Small intestine (tissue), 7 donors: Measurements from ENCODE around the gene AFG1L. TPM values are rescaled to one million over a fixed set of nuclear protein-coding genes. Genes with fewer than 3 reads are reported as not detected.
"Not testable (repeated sequence)": the region's sequence is repeated elsewhere in the genome, so short reads cannot be mapped to it uniquely, and the experiment has no call there.

ENCODE experiments used
- DNase-seq, 2 donors: peaks; one replicate each; pipeline versions ENCODE4 v3.0.0 to v3.0.0-alpha.2; 2013
- FAIRE-seq: peaks from 2 replicates; lab custom pipeline; 2012; peaks lifted over from hg19 to GRCh38; lab: Jason Lieb, UNC
- H3K27ac ChIP-seq, 3 donors: one replicate each; pipeline ENCODE4 v1.5.1; 2013; ENCODE audit warnings: low read length in 2 of 3, mild to moderate bottlenecking in 2 of 3, control low read depth in 1 of 3, inconsistent platforms in 1 of 3, low read depth in 1 of 3, moderate library complexity in 1 of 3
- H3K27me3 ChIP-seq, 3 donors: one replicate each; pipeline ENCODE4 v1.6.1; 2013; ENCODE audit warnings: low read length in 3 of 3, inconsistent platforms in 1 of 3; ENCODE audit not compliant: control insufficient read depth in 3 of 3, insufficient read depth in 3 of 3
- H3K36me3 ChIP-seq, 3 donors: one replicate each; pipeline ENCODE4 v1.6.1; 2013; ENCODE audit warnings: low read length in 3 of 3, inconsistent platforms in 1 of 3, low read depth in 1 of 3, mild to moderate bottlenecking in 1 of 3, moderate library complexity in 1 of 3; ENCODE audit not compliant: control insufficient read depth in 3 of 3, insufficient read depth in 2 of 3
- H3K4me1 ChIP-seq, 3 donors: one replicate each; pipeline ENCODE4 v1.6.1; 2013; ENCODE audit warnings: low read length in 2 of 3, inconsistent platforms in 1 of 3, low read depth in 1 of 3, mild to moderate bottlenecking in 1 of 3, moderate library complexity in 1 of 3; ENCODE audit not compliant: control insufficient read depth in 3 of 3, insufficient read depth in 2 of 3
- H3K4me3 ChIP-seq, 3 donors: one replicate each; pipeline ENCODE4 v1.5.1; 2013; ENCODE audit warnings: low read length in 3 of 3, control low read depth in 1 of 3, inconsistent platforms in 1 of 3, low read depth in 1 of 3, mild to moderate bottlenecking in 1 of 3, moderate library complexity in 1 of 3
- H3K9me3 ChIP-seq, 2 donors: one replicate each; pipeline ENCODE4 v1.6.1; 2013; ENCODE audit warnings: low read depth in 1 of 2, low read length in 1 of 2; ENCODE audit not compliant: control insufficient read depth in 2 of 2, insufficient read depth in 1 of 2
- WGBS, 3 donors: extraction: QIAGEN DNeasy Blood & Tissue Kit; methylation state at CpG; one replicate each; pipeline ENCODE4 v1.1.7; 2013; 5-methylcytosine and 5-hydroxymethylcytosine counted together
- polyA plus RNA-seq, 4 donors: library from polyadenylated mRNA; stranded (reverse) in 3 of 4; unstranded in 1 of 4; fragments of 200-250 nt in 3 of 4; fragments of 120-200 nt in 1 of 4; gene quantifications; one replicate each; pipeline versions ENCODE4 v1.2.1 to v1.2.3, GENCODE V29; 2013
- donor health status: healthy with polysubstance abuse.
- donor health status: control.
- donor health status: control.
- donor health status: Bipolar disorder and iron deficiency.
- donor health status: healthy.

Gene AFG1L
- polyA plus RNA-seq, 4 donors, result 2.2 to 10.8 (median 3.5) TPM

GRCh38 chr6:108321253-108321747 is 26.4 kb downstream of the AFG1L start:
- H3K36me3 ChIP-seq, result peaks cover 0 to 17% (median 2%) of the 10 kb centered on the region in 3 donors
- no peaks in the 10 kb centered on the region for H3K27me3 ChIP-seq
- peak in 1 of 2 donors; percentile 56 for DNase-seq
- H3K27ac ChIP-seq, result no peak overlapping the region
- 51 to 82% (median 69%) methylated on average over 3 of the region's 3 CpGs for WGBS, 3 donors
- no peak for FAIRE-seq
- peaks cover 0 to 13% (median 6%) of the 10 kb centered on the region in 3 donors for H3K4me1 ChIP-seq
- H3K4me3 ChIP-seq, result no peak overlapping the region
- no peaks in the 10 kb centered on the region for H3K9me3 ChIP-seq

GRCh38 chr6:108322728-108323127 is 27.9 kb downstream of the AFG1L start:
- H3K36me3 ChIP-seq, result peaks cover 0 to 21% (median 2%) of the 10 kb centered on the region in 3 donors
- H3K9me3 ChIP-seq, result peaks cover 0 to 3% of the 10 kb centered on the region in 2 donors
- H3K27me3 ChIP-seq, result no peaks in the 10 kb centered on the region
- H3K4me3 ChIP-seq, result no peak overlapping the region
- no peak for DNase-seq
- no peak for FAIRE-seq
- 82 to 99% (median 96%) methylated on average over 3 of the region's 3 CpGs for WGBS, 3 donors
- H3K27ac ChIP-seq, result no peak overlapping the region
- H3K4me1 ChIP-seq, result peaks cover 0 to 9% (median 6%) of the 10 kb centered on the region in 3 donors

- WGBS, 3 donors, result 62 to 71% (median 64%) methylated on average over 4 of the region's 4 CpGs
- Histone ChIP-seq H3K36me3 (peaks cover 0 to 25% (median 2%) of the 10 kb centered on the region in 3 donors), H3K27ac (no peak overlapping the region), H3K27me3 (no peaks in the 10 kb centered on the region), H3K4me3 (no peak overlapping the region), H3K9me3 (peaks cover 0 to 3% of the 10 kb centered on the region in 2 donors), H3K4me1 (peaks cover 0 to 8% (median 6%) of the 10 kb centered on the region in 3 donors)
- DNase-seq, result no peak
- no peak for FAIRE-seq
Observed at GRCh38 chr6:108323710-108324466, 29.0 kb downstream of the AFG1L start.

GRCh38 chr6:108330221-108330785 is 35.4 kb downstream of the AFG1L start:
- peak overlapping the region in 2 of 3 donors; percentile 59 to 86 for H3K27ac ChIP-seq
- H3K27me3 ChIP-seq, H3K4me3 ChIP-seq, FAIRE-seq: not testable (repeated sequence)
- WGBS, 3 donors, result 35 to 70% (median 55%) methylated on average over 7 of the region's 7 CpGs
- H3K4me1 ChIP-seq, result peaks cover 0 to 21% (median 0%) of the 10 kb centered on the region in 3 donors
- peak; percentile 86 to 88 for DNase-seq
- H3K36me3 ChIP-seq, result peaks cover 0 to 24% (median 0%) of the 10 kb centered on the region in 3 donors
- H3K9me3 ChIP-seq, result peaks cover 0 to 10% of the 10 kb centered on the region in 2 donors

- Histone ChIP-seq H3K4me1 (peaks cover 0 to 21% (median 0%) of the 10 kb centered on the region in 3 donors), H3K36me3 (peaks cover 0 to 19% (median 0%) of the 10 kb centered on the region in 3 donors), H3K27ac (peak overlapping the region in 2 of 3 donors; percentile 68 to 86), H3K4me3 (no peak overlapping the region), H3K9me3 (peaks cover 0 to 10% of the 10 kb centered on the region in 2 donors), H3K27me3 (no peaks in the 10 kb centered on the region)
- DNase-seq, result peak in 1 of 2 donors; percentile 68
- WGBS, 3 donors, result 24 to 67% (median 53%) methylated on average over 2 of the region's 2 CpGs
- peak; percentile 68 for FAIRE-seq
Observed at GRCh38 chr6:108330806-108331205, 36.0 kb downstream of the AFG1L start.

GRCh38 chr6:108331982-108332381 is 37.1 kb downstream of the AFG1L start:
- FAIRE-seq, result no peak
- no peak overlapping the region for H3K4me3 ChIP-seq
- peaks cover 0 to 22% (median 0%) of the 10 kb centered on the region in 3 donors for H3K4me1 ChIP-seq
- peaks cover 0 to 16% (median 0%) of the 10 kb centered on the region in 3 donors for H3K36me3 ChIP-seq
- peak overlapping the region in 2 of 3 donors; percentile 41 to 86 for H3K27ac ChIP-seq
- peaks cover 0 to 10% of the 10 kb centered on the region in 2 donors for H3K9me3 ChIP-seq
- peak; percentile 71 to 84 for DNase-seq
- H3K27me3 ChIP-seq, result no peaks in the 10 kb centered on the region

- FAIRE-seq (no peak), DNase-seq (no peak)
- Histone ChIP-seq H3K9me3 (no peaks in the 10 kb centered on the region), H3K27me3 (no peaks in the 10 kb centered on the region), H3K4me1 (peaks cover 0 to 27% (median 0%) of the 10 kb centered on the region in 3 donors), H3K27ac (no peak overlapping the region), H3K4me3 (no peak overlapping the region), H3K36me3 (peaks cover 0 to 6% (median 0%) of the 10 kb centered on the region in 3 donors)
- WGBS, 3 donors, result 87 to 92% (median 91%) methylated on average over 3 of the region's 3 CpGs
Observed at GRCh38 chr6:108336971-108337370, 42.1 kb downstream of the AFG1L start.

- no peak for FAIRE-seq
- no peak for DNase-seq
- WGBS, 3 donors, result 92 to 95% (median 93%) methylated on average over 3 of the region's 3 CpGs
- no peak overlapping the region for H3K4me3 ChIP-seq
- H3K27me3 ChIP-seq, result no peaks in the 10 kb centered on the region
- no peaks in the 10 kb centered on the region for H3K9me3 ChIP-seq
- no peak overlapping the region for H3K27ac ChIP-seq
- peaks cover 0 to 24% (median 0%) of the 10 kb centered on the region in 3 donors for H3K4me1 ChIP-seq
- H3K36me3 ChIP-seq, result peaks cover 0 to 7% (median 0%) of the 10 kb centered on the region in 3 donors
Observed at GRCh38 chr6:108337721-108338120, 42.9 kb downstream of the AFG1L start.
